BE2C (cell line): ENCODE data around the gene CCDC88C. TPM values are rescaled to one million over a fixed set of nuclear protein-coding genes. Genes with fewer than 3 reads are reported as not detected.

ENCODE experiments used
- DNase-seq: peaks from one replicate; pipeline ENCODE4 v3.0.0-alpha.2; 2020
- H3K27me3 ChIP-seq: fragments of 250-450 bp; sonication (Bioruptor Pico); 2 replicates; pipeline ENCODE4 v1.5.1; 2020; ENCODE audit warnings: mild to moderate bottlenecking
- H3K36me3 ChIP-seq: fragments of 250-450 bp; sonication (Bioruptor Pico); 2 replicates; pipeline ENCODE4 v1.5.1; 2020; ENCODE audit warnings: mild to moderate bottlenecking
- H3K4me1 ChIP-seq: fragments of 250-450 bp; sonication (Bioruptor Pico); 2 replicates; pipeline ENCODE4 v1.5.1; 2020
- H3K4me3 ChIP-seq: 2 replicates; pipeline ENCODE4 v1.5.1; 2011; ENCODE audit warnings: low read depth, low read length
- H3K9me3 ChIP-seq: fragments of 250-450 bp; sonication (Bioruptor Pico); 2 replicates; pipeline ENCODE4 v1.5.1; 2020
- polyA plus RNA-seq: library from polyadenylated mRNA; unstranded; fragments of >200 nt; gene quantifications from one replicate; pipeline ENCODE4 v1.2.1, GENCODE V29; 2012; ENCODE audit warnings: low read depth, missing spikeins; ENCODE audit not compliant: insufficient read length, insufficient read depth
- TF ChIP-seq, protein P1 (sequence below): IDR thresholded peaks from 2 replicates; pipeline ENCODE4 v1.5.1; 2012; ENCODE audit warnings: mild to moderate bottlenecking, low read depth, low read length

CCDC88C gene, protein sequence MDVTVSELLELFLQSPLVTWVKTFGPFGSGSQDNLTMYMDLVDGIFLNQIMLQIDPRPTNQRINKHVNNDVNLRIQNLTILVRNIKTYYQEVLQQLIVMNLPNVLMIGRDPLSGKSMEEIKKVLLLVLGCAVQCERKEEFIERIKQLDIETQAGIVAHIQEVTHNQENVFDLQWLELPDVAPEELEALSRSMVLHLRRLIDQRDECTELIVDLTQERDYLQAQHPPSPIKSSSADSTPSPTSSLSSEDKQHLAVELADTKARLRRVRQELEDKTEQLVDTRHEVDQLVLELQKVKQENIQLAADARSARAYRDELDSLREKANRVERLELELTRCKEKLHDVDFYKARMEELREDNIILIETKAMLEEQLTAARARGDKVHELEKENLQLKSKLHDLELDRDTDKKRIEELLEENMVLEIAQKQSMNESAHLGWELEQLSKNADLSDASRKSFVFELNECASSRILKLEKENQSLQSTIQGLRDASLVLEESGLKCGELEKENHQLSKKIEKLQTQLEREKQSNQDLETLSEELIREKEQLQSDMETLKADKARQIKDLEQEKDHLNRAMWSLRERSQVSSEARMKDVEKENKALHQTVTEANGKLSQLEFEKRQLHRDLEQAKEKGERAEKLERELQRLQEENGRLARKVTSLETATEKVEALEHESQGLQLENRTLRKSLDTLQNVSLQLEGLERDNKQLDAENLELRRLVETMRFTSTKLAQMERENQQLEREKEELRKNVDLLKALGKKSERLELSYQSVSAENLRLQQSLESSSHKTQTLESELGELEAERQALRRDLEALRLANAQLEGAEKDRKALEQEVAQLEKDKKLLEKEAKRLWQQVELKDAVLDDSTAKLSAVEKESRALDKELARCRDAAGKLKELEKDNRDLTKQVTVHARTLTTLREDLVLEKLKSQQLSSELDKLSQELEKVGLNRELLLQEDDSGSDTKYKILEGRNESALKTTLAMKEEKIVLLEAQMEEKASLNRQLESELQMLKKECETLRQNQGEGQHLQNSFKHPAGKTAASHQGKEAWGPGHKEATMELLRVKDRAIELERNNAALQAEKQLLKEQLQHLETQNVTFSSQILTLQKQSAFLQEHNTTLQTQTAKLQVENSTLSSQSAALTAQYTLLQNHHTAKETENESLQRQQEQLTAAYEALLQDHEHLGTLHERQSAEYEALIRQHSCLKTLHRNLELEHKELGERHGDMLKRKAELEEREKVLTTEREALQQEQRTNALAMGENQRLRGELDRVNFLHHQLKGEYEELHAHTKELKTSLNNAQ (N-terminal part only)
- 23.6 TPM for polyA plus RNA-seq

DNA sequence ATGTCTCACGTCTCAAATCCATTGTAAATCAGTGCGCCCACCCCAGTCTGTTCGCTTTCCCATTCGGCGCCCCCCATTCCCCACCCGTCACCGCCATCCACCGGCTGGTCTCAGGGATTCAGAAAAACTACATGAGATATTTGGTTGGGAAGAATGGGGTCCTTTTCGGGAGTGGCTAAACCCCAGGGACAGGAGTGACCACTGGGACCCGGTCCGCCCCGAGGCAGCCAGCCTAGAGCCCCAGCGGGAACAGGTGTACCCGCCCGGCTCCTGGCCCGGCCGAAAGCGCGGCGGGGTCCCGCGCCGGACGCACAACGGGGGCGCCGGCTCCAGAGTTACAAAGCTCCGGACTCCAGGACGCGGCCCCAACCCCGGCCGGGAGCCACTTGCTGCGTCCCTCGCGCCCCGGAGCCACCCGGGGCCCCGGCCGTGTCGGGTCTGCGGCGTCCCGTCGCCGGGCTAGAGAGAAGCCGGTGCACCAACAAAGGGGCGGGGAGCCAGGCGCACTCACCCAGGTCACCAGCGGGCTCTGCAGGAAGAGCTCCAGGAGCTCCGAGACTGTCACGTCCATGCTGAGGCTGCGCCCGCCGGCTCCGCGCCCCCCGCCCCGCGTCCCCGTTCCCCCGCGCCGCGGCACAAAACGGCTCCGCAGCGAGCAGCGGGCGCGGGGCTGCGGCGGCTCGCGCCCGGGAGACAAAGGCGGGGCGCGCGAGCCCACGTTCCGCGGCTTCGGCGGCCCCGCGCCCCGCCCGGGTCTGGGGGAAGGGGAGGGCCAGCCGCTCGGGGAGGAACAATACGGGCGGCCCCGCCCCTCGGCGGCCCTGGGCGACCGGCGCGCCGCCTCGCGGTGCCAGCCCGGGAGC lies at the start of gene CCDC88C:
TSS of gene CCDC88C (minus strand) at position 701 of the 863 bp plus-strand sequence. CDS start at position 571, 130 bp downstream.
- DNase-seq = peak; percentile 70
- Histone ChIP-seq H3K27me3 (peaks cover 31% of the 10 kb centered on the region), H3K36me3 (no peaks in the 10 kb centered on the region)

DNA sequence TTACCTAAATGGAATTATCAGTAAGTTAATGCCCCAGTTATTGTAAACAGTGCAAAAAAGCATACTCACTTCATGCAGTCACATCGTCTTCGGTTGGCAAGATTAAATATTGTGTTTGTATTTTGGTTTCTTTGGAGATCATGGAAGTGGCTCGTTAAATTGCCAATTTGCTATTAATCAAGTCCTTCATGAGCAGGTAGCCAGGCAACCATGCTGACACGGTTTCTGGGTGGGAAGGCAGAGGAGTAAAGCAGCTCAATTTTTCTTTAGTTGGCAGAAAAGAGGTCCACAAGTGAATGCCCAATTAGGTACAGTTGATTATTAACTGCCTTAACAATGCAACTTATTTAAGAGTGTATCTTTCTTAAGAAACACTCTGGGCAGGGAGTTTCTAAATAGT lies 48.6 kb upstream of the CCDC88C start:
- peaks cover 85% of the 10 kb centered on the region for H3K36me3 ChIP-seq
- H3K9me3 ChIP-seq = no peaks in the 10 kb centered on the region
- no peak overlapping the region for H3K4me3 ChIP-seq
- no peaks in the 10 kb centered on the region for H3K27me3 ChIP-seq
- DNase-seq = no peak
- TF ChIP-seq, protein P1, sequence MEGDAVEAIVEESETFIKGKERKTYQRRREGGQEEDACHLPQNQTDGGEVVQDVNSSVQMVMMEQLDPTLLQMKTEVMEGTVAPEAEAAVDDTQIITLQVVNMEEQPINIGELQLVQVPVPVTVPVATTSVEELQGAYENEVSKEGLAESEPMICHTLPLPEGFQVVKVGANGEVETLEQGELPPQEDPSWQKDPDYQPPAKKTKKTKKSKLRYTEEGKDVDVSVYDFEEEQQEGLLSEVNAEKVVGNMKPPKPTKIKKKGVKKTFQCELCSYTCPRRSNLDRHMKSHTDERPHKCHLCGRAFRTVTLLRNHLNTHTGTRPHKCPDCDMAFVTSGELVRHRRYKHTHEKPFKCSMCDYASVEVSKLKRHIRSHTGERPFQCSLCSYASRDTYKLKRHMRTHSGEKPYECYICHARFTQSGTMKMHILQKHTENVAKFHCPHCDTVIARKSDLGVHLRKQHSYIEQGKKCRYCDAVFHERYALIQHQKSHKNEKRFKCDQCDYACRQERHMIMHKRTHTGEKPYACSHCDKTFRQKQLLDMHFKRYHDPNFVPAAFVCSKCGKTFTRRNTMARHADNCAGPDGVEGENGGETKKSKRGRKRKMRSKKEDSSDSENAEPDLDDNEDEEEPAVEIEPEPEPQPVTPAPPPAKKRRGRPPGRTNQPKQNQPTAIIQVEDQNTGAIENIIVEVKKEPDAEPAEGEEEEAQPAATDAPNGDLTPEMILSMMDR = no peak
- H3K4me1 ChIP-seq = no peaks in the 10 kb centered on the region

More for the DNA sequence above, at the start of gene CCDC88C:
- Histone ChIP-seq H3K4me1 (no peaks in the 10 kb centered on the region; the same call in 1 of the 2 replicates), H3K4me3 (peak within 1 kb of the TSS; percentile 59), H3K9me3 (no peaks in the 10 kb centered on the region; the same call in 1 of the 2 replicates)
- TF ChIP-seq, protein P1 = no peak

DNA sequence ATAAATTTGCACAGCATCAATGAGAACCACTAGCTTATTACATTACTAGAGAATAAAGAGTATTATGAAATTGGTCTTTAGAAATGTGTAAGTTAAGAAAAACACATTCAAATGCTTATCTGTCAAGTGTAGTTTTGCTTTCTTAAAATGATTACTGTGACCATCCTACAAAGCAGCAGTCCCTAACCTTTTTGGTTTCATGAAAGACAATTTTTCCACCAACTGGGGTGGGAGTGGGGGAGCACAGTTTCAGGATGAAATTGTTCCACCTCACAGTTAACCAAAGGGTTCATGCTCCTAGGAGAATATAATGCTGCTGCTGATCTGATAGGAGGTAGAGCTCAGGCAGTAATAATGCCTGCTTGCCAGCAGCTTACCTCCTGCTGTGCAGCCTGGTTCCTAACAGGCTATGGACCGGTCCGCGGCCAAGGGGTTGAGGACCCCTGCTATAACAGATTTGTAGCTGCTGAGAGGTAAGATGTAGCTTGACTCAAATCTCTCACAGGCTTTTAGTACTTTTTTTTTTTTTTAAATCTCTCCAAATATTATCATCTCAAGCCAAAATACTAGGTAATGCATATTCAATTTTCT lies 47.1 kb upstream of the CCDC88C start:
- H3K9me3 ChIP-seq = no peaks in the 10 kb centered on the region
- no peaks in the 10 kb centered on the region for H3K4me1 ChIP-seq
- no peak for DNase-seq
- H3K36me3 ChIP-seq = peaks cover 85% of the 10 kb centered on the region
- TF ChIP-seq, protein P1 = no peak
- H3K4me3 ChIP-seq = no peak overlapping the region
- no peaks in the 10 kb centered on the region for H3K27me3 ChIP-seq

DNA sequence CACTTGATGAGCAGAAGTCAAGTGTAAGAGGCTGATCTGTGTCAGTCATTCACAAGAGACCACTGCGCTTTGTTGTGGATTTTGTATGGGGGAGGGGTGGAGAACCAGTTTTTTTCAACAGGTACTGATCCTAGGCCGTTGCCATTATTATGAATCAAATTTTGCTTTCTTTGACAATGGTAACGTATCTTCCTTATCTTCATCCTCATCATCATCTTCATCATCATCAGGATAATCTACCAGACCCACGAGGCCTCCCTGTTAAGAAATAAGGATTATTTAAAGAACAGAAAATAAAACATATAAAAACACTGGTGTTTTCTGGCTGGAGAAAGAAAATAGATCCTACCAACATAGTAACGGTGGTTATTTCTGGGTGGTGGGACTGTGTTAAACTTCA lies 41.0 kb upstream of the CCDC88C start:
- Histone ChIP-seq H3K4me3 (no peak overlapping the region), H3K27me3 (no peaks in the 10 kb centered on the region), H3K9me3 (no peaks in the 10 kb centered on the region), H3K36me3 (peaks cover 74% of the 10 kb centered on the region), H3K4me1 (no peaks in the 10 kb centered on the region)
- no peak for DNase-seq
- TF ChIP-seq, protein P1 = no peak

DNA sequence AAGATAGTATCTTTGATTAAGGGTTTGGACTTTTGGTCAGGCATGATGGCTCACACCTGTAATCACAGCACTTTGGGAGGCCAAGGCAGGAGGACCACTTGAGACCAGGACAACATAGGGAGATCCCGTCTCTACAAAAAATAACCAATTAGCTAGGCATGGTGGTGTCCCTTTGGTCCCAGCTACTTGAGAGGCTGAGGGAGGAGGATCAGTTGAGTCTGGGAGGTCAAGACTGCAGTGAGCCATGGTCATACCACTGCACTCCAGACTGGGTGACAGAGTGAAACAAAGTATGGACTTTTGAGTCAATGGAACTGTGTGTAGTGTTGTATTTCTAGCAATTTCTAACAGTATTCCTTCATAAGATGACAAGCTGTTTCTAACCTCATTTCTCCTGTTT lies 38.7 kb upstream of the CCDC88C start:
- Histone ChIP-seq H3K36me3 (peaks cover 53% of the 10 kb centered on the region), H3K27me3 (no peaks in the 10 kb centered on the region), H3K4me1 (no peaks in the 10 kb centered on the region), H3K9me3 (no peaks in the 10 kb centered on the region), H3K4me3 (no peak overlapping the region)
- no peak for DNase-seq
- TF ChIP-seq, protein P1 = no peak
